Activated CD8-positive, alpha-beta memory T cell treated with anti-CD3 and anti-CD28 coated beads for 48 hours (primary cell): ENCODE measurements around the gene RPRD2.
"Not testable (repeated sequence)": the region's sequence is repeated elsewhere in the genome, so short reads cannot be mapped to it uniquely, and the experiment has no call there.

Experiments used
- DNase-seq, 3 experiments: peaks; one replicate each; pipeline ENCODE4 v3.0.0-alpha.2; 2020; ENCODE audit warnings: low read depth in 2 of 3, low spot score in 2 of 3

Gene RPRD2

GRCh38 chr1:150363426-150364230, at the start of gene RPRD2:
Gene RPRD2 (plus strand): TSS chr1:150364147. CDS start chr1:150364715, 568 bp downstream.
- peak; percentile 80 to 96 (median 92) for DNase-seq

- DNase-seq: not testable (repeated sequence)
These were observed 49.3 kb upstream of the RPRD2 start for GRCh38 chr1:150314691-150315090.

- DNase-seq: no peak
These were observed 43.3 kb upstream of the RPRD2 start for GRCh38 chr1:150320667-150320978.

GRCh38 chr1:150321826-150322166, 42.2 kb upstream of the RPRD2 start:
- no peak for DNase-seq

GRCh38 chr1:150322310-150322709, 41.6 kb upstream of the RPRD2 start:
- no peak for DNase-seq

GRCh38 chr1:150332651-150333290, 31.2 kb upstream of the RPRD2 start:
- DNase-seq: no peak

GRCh38 chr1:150346316-150346715, 17.6 kb upstream of the RPRD2 start:
- no peak for DNase-seq

GRCh38 chr1:150352866-150353265, 11.1 kb upstream of the RPRD2 start:
- no peak for DNase-seq

- no peak for DNase-seq
These were observed 1.1 kb upstream of the RPRD2 start for GRCh38 chr1:150362721-150363425.

GRCh38 chr1:150364231-150365003, 470 bp downstream of the RPRD2 start:
- peak; percentile 55 to 57 (median 56) for DNase-seq

GRCh38 chr1:150365941-150366340, 2.0 kb downstream of the RPRD2 start:
- no peak for DNase-seq

GRCh38 chr1:150366416-150367296, 2.7 kb downstream of the RPRD2 start:
- no peak for DNase-seq

- DNase-seq: no peak
These were observed 7.2 kb downstream of the RPRD2 start for GRCh38 chr1:150371110-150371509.

GRCh38 chr1:150372580-150372979, 8.6 kb downstream of the RPRD2 start:
- no peak for DNase-seq

- no peak for DNase-seq
These were observed 12.2 kb downstream of the RPRD2 start for GRCh38 chr1:150376110-150376509.

GRCh38 chr1:150383631-150384324, 19.8 kb downstream of the RPRD2 start:
- DNase-seq: no peak

- DNase-seq: no peak
These were observed 21.8 kb downstream of the RPRD2 start for GRCh38 chr1:150385537-150386445.

GRCh38 chr1:150386592-150386991, 22.6 kb downstream of the RPRD2 start:
- DNase-seq: no peak

GRCh38 chr1:150387200-150387599, 23.3 kb downstream of the RPRD2 start:
- DNase-seq: no peak
